HG02763 (cell line): ENCODE results near the gene SYAP1.
A peak's percentile ranks its signal among the peaks of the same experiment; 100 is the strongest.
"Not testable (repeated sequence)": the region's sequence is repeated elsewhere in the genome, so short reads cannot be mapped to it uniquely, and the experiment has no call there.

Experiments
- ATAC-seq: cut with Tn5 transposase; IDR thresholded peaks from one replicate; pipeline ENCODE4 v1.9.1; 2021; ENCODE audit warnings: mild to moderate bottlenecking, moderate library complexity; ENCODE audit not compliant: unreplicated experiment

The SYAP1 gene

GRCh38 chrX:16722481-16722880 is 3.1 kb downstream of the SYAP1 start:
- no peak for ATAC-seq

- ATAC-seq, result no peak
Measured at GRCh38 chrX:16725072-16725471, 5.7 kb downstream of the SYAP1 start.

GRCh38 chrX:16726347-16726988 is 7.1 kb downstream of the SYAP1 start:
- peak; percentile 74 for ATAC-seq

- ATAC-seq, result no peak
Measured at GRCh38 chrX:16727637-16728036, 8.2 kb downstream of the SYAP1 start.

GRCh38 chrX:16730450-16730849 is 11.0 kb downstream of the SYAP1 start:
- no peak for ATAC-seq

GRCh38 chrX:16733013-16733412 is 13.6 kb downstream of the SYAP1 start:
- no peak for ATAC-seq

- no peak for ATAC-seq
Measured at GRCh38 chrX:16737024-16737423, 17.6 kb downstream of the SYAP1 start.

GRCh38 chrX:16739574-16739973 is 20.2 kb downstream of the SYAP1 start:
- no peak for ATAC-seq

- ATAC-seq, result no peak
Measured at GRCh38 chrX:16743604-16744325, 24.4 kb downstream of the SYAP1 start.

- ATAC-seq, result no peak
Measured at GRCh38 chrX:16745102-16745501, 25.7 kb downstream of the SYAP1 start.

- ATAC-seq, result no peak
Measured at GRCh38 chrX:16745659-16746058, 26.2 kb downstream of the SYAP1 start.

GRCh38 chrX:16748425-16748824 is 29.0 kb downstream of the SYAP1 start:
- ATAC-seq, result no peak

GRCh38 chrX:16750136-16750535 is 30.7 kb downstream of the SYAP1 start:
- no peak for ATAC-seq

- no peak for ATAC-seq
Measured at GRCh38 chrX:16754019-16754418, 34.6 kb downstream of the SYAP1 start.

GRCh38 chrX:16756724-16757123 is 37.3 kb downstream of the SYAP1 start:
- ATAC-seq, result no peak

GRCh38 chrX:16761500-16761899 is 42.1 kb downstream of the SYAP1 start:
- not testable (repeated sequence) for ATAC-seq

GRCh38 chrX:16762579-16762978 is 43.2 kb downstream of the SYAP1 start:
- no peak for ATAC-seq

GRCh38 chrX:16765594-16765993 is 46.2 kb downstream of the SYAP1 start:
- no peak for ATAC-seq

- no peak for ATAC-seq
Measured at GRCh38 chrX:16770970-16771482, 51.6 kb downstream of the SYAP1 start.

- ATAC-seq, result no peak
Measured at GRCh38 chrX:16771483-16772398, 52.3 kb downstream of the SYAP1 start.

- no peak for ATAC-seq
Measured at GRCh38 chrX:16772460-16772859, 53.0 kb downstream of the SYAP1 start.
